NCI-H748 (cell line): ENCODE measurements around the gene PPP3R2.

Experiments used
- DNase-seq: peaks from one replicate; lab custom pipeline; 2025; ENCODE audit not compliant: unreplicated experiment; lab: John Stamatoyannopoulos, UW

The PPP3R2 gene

GRCh38 chr9:101594796-101595195 is at the start of gene PPP3R2:
Gene PPP3R2, minus strand, starts transcription at chr9:101594969. Its CDS starts 48 bp downstream, at chr9:101594921.
- no peak for DNase-seq

DNA sequence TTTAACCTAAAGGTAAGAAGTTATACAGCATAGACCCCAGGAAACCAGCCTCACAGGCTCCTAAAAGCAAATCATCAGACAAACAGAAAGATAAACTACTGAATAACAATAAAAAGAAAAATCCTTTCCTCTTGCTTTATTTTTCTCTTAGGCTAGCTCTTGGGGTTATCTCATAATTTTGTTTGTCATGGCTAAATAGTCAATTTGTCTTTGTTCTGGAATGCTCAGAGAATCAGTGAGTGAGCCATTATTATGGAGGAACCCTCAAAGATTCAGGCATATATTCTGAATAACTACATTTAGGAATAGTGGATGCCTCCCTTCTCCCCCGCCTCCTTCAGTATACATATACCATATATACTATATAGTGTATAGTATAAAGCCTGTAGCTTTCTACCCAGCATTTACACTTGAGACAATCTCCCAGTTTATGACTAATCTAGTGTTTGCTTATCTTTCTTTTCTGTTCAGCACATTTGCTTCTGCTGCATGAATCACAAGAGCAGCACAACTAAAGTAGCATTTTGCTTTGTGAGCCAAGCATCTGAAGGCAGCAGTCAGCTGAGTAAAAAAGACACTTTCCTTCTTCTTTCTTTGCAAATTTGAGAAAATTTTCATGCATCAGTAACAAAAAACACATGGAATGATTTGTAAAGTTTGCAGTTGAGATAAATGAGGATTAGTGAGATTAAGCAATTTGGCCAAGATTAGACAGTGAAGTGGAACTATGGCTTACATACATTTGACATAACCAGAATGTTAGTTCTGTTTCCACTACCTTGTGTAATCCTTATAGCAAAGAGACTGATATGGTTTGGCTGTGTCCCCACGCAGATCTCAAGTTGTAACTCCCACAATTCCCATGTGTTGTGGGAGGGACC is 45.3 kb upstream of the PPP3R2 start:
- no peak for DNase-seq

DNA sequence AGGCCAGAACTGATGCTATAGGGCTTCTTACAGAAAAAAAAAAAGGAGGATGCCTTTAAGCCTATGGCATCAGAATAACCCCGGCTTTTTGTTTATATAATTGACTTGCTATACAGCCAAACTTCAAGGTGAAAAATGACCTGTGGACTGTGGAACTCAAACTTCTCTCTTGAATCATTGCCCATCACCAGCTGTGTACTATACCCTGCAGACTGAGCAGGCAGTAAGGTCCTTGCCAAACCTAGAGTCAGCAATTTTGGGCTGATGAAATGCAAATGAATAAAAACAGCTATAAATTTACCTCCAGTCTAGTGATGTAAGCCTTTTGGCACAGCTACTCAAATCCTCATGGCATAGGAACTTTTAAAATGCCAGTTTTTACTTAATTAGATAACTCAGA is 44.5 kb upstream of the PPP3R2 start:
- no peak for DNase-seq

DNA sequence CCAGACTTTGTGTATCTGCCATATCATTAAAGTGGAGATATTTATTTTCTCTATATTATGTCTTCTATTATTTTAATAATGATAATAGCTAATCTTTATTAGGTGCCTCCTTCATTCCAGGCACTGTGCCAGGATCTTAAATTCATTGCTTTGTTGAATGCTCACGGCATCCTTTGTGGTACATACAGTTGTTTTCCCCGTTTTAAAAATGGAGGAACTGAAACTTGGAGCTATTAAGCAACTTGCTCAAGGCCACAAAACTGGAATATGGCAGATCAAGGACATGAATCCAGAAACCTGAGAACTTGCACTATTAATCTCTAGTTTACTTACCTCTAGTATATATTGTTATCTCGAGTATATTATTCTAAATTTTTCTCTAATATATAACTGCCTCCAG is 41.5 kb upstream of the PPP3R2 start:
- no peak for DNase-seq

GRCh38 chr9:101635473-101635872 is 40.7 kb upstream of the PPP3R2 start:
- DNase-seq = no peak

DNA sequence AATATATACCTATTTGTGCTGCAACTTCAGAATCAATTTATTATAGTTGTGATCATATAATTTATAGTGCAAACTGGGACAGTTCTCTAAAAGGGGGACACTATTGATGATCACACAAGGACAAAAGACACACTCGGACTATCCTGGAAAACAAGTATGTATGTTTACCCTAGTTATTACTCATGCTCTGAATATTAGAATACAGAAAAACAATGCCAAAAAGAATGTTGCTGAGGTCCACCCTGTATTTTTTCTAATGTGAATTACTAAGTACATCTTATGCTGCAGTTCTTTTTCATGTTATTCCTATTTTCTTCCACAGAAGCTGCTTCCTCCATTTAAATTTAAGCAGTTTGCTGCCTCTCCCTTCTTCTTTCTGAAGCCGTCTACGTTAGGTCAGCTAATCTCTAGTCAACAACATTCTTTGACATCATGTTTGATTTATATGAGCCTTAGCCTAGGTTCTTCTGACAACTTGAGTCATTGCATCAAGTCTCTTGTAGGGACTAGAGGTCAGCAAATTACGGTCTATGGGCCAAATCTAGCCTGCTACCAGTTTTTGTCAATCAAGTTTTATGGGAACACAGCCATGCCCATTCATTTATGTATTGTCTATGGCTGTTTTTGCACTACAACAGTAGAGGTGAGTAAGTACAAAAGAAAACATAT is 40.1 kb upstream of the PPP3R2 start:
- DNase-seq = no peak

- DNase-seq = no peak
These were observed 37.8 kb upstream of the PPP3R2 start for GRCh38 chr9:101632611-101633010.

DNA sequence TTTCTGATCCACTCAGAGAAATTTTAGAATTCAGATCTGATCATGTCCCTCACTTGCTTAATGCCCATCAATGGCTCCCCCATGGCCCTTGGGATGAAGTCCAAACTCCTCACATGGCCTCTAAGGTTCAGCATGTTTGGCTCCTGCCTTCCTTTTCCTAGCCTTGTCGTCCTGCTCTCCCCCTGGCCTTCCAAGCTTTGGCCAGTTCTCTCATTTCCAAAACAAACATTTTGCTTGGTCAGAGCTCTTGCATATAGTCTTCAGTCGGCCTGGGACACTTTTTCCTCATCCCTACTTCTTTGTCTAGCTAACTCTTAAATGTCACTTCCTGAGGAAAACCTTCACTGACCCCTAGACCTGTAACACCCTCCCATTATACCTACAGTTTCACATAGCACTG is 37.1 kb upstream of the PPP3R2 start:
- DNase-seq = no peak

DNA sequence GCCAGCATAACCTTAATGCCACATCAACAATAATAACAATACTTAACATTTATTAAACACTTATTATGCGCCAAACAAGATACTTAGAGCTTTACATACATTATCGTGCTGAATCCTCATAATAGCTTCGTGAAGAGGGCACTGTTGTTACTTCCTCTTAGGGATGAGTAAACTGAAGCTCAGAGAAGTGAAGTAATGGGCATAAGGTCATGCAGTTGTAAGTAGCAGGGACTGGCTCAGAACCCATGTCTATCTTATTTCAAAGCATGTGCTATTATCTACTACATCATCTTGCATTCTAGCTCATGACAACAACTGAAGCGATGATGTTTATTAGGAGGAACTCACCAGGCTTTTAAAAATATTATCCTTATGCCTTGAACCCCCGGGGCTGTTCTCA is 34.9 kb upstream of the PPP3R2 start:
- no peak for DNase-seq

DNA sequence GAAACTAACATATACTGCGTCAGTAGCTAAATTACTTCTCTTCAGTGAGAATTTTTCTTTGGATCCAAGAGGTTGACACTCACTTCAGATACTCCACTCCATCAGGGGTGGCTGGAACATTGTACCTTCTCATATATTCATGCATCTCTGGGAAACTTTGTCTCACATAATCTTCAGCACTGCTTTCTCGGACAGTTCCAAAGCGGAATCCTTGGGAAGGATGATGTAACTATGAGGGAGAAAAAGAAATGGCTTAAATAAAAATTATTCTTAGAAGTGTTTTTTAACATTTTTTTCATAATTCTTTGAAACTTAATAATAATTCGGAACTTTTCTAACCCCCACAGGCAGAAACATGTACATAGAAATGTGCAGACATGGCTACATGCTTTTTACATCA is 33.4 kb upstream of the PPP3R2 start:
- no peak for DNase-seq

DNA sequence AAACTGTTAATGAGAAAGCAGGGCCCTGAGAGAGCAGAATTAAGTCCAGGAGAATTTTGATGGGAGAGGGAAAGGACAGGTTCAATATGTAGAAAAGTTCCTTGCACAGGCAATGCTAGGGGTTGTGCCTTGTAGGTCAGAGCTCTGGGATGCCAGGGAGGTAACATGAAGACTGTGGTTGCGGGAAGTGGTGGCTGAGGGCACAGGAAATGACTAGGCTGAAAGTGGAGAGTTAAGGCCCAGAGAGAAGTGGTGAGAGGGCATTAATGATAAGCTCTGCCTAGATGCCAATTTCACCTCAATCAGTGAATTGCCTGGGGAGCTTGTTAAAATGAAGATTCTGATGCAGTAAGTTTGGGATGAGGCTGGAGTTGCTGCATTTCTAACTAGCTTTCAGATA is 31.5 kb upstream of the PPP3R2 start:
- DNase-seq = no peak

DNA sequence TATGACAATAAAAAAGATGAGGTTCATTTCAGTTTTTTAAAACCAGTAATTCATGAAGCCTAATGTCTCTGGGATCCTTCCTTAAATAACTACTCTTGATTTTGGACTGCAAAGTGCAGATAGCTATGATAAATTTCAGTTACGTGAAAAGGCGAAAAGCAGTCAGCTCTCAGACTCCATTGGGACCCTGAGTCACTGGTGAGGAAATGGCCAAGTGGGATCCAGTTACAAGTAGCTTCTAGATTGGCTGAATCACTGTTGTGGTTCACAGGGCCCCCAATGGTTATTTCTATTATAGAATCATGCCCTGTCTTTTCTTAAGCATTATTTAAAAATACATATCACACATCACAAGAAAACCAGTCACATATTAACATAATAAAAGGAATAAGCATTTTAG is 31.1 kb upstream of the PPP3R2 start:
- DNase-seq = no peak

DNA sequence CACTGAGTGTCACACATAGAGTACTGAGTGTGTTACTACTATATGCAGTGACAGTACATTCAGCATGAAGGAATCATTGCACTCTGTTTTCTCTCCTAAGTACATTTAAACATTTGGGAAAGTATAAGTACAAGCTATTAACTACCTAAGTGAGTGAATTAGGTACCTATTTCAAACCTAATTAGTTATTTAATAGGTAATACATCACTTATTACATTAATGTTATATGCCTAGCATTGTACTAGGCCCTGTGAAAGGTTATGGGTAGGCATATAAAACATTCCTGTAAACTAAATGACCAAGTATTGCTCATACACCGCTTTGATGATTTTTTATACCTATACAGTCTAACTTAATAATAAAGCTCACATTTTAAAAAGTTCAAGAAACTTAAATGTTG is 25.7 kb upstream of the PPP3R2 start:
- no peak for DNase-seq

GRCh38 chr9:101618698-101619097 is 23.9 kb upstream of the PPP3R2 start:
- no peak for DNase-seq

GRCh38 chr9:101605547-101605946 is 10.8 kb upstream of the PPP3R2 start:
- no peak for DNase-seq

DNA sequence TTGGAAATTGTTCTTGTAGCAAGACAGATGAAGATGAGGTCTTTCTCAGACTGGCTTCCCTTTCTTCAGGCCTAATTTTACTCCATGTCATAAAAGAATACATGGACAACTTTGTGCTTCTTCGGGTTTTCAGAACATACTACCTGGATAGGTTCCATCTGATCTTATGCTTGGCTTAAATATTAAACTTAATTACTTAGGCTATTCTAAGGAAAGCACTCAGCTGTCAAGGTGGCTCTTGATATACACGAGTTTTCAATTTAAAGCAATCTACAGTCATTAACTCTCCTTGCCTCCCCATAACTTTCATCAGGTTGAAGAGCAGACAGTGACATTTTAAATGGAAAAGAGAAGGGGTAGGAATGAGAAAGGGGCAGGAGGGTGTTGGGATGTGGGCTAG is 9.5 kb upstream of the PPP3R2 start:
- no peak for DNase-seq

- DNase-seq = peak; percentile 78
These were observed 7.4 kb upstream of the PPP3R2 start for GRCh38 chr9:101601904-101602765.

DNA sequence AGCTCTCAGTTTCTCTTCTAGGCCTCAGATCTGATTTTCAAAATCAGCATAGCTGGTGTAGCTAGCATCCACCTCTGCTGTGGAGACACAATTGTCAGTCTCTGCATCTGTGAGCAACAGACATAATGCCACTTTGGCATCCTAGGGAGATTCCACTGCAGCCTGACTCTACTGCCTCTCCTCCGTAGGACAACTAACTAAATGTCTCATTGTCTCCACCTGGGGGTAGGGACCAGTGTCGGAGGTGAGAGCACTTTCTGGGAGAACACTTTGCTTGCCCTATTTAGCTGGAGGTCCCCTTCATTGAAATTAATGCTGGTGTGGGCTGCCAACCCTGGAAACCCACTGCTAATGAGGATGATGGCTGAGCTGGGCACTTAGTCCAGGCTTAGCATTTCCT is 1.4 kb downstream of the PPP3R2 start:
- DNase-seq = no peak

- DNase-seq = no peak
These were observed 2.0 kb downstream of the PPP3R2 start for GRCh38 chr9:101592788-101593187.

GRCh38 chr9:101591787-101592446 is 2.9 kb downstream of the PPP3R2 start:
- DNase-seq = no peak

DNA sequence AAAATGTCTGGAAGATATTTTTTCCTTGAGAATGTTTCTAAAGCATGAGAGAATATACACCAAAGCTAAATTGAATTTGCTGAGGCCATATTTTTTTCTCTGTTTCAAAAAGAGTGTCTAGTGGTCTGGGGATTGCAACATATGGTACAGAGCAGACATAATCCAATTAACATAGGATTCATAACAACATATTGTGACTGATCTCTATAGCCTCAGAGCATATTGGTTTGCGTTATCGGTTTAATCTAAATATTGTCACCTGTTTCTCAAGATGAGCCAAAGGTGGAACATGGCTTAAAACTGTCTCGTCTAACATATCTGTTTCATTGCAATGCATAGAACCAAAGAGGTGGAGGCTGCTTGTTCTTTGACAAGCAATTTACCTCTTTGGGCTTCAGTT is 3.9 kb downstream of the PPP3R2 start:
- DNase-seq = no peak
